ENCODE data around the gene PCDHA9. TPM values are rescaled to one million over a fixed set of nuclear protein-coding genes. Genes with fewer than 3 reads are reported as not detected.
"Not testable (repeated sequence)": the region's sequence is repeated elsewhere in the genome, so short reads cannot be mapped to it uniquely, and the experiment has no call there.

Gene PCDHA9
- total and polyA plus RNA-seq, 4 donors, result 0.49 to 0.68 TPM; not detected in 2

DNA sequence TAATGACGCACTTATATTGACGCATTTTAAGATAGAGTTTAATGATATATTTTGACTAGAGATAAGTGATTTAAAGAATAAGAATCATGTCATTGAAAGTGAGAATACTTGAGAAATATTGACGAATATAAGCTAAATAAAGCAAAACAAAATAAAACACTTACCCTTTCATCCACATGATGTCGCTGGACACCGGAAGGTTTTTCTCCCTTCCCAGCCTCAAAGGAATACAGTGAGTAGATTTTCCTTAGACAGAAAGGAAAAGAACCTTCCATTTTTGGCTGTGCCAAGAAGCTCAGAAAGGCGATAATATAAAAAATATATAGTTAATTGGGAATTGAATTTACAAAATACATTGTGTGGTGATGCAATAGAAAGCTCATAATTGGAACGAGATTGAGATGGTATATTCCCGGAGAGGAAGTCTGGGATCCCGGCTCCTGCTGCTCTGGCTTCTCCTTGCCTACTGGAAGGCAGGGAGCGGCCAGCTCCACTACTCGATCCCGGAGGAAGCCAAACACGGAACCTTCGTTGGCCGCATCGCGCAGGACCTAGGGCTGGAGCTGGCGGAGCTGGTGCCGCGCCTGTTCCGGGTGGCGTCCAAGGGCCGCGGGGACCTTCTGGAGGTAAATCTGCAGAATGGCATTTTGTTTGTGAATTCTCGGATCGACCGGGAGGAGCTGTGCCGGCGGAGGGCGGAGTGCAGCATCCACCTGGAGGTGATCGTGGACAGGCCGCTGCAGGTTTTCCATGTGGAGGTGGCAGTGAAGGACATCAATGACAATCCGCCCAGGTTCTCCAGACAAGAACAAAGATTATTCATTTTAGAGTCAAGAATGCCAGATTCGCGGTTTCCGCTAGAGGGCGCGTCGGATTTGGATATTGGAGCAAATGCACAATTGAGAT is 26.6 kb upstream of the PCDHA9 start, which contains the start of gene PCDHA5:
Gene PCDHA5, plus strand, starts transcription at position 239 of the 906 bp plus-strand sequence.
- H3K9ac ChIP-seq (ENCODE audit: insufficient read depth in 1 of 2, low read length in 2 of 2), result no peak within 1 kb of the TSS
- DNase-seq (peak in 1 of 3 donors; percentile 10), ATAC-seq (ENCODE audit: insufficient read depth, low FRiP score) (no peak)
- H3K4me1 ChIP-seq (ENCODE audit: control insufficient read depth in 5 of 5, insufficient read depth in 5 of 5, low read length in 5 of 5), result no peaks in the 10 kb centered on the region
- H3K27ac ChIP-seq (ENCODE audit: low read depth in 1 of 2, low read length in 1 of 2), result no peak within 1 kb of the TSS
- 25 to 37% methylated on average over 39 of the region's 39 CpGs for WGBS, 2 donors
- no peaks in the 10 kb centered on the region for H3K27me3 ChIP-seq (ENCODE audit: control insufficient read depth in 3 of 3, insufficient read depth in 3 of 3, low read length in 2 of 3)
- H3K9me3 ChIP-seq (ENCODE audit: control insufficient read depth in 4 of 4, insufficient read depth in 3 of 4, low read length in 3 of 4), result peaks cover 0 to 21% (median 0%) of the 10 kb centered on the region in 4 donors
- H3K36me3 ChIP-seq (ENCODE audit: control insufficient read depth in 4 of 4, insufficient read depth in 4 of 4, low read length in 4 of 4), result no peaks in the 10 kb centered on the region
- H3K4me3 ChIP-seq, result no peak within 1 kb of the TSS
- TF ChIP-seq, protein P1, sequence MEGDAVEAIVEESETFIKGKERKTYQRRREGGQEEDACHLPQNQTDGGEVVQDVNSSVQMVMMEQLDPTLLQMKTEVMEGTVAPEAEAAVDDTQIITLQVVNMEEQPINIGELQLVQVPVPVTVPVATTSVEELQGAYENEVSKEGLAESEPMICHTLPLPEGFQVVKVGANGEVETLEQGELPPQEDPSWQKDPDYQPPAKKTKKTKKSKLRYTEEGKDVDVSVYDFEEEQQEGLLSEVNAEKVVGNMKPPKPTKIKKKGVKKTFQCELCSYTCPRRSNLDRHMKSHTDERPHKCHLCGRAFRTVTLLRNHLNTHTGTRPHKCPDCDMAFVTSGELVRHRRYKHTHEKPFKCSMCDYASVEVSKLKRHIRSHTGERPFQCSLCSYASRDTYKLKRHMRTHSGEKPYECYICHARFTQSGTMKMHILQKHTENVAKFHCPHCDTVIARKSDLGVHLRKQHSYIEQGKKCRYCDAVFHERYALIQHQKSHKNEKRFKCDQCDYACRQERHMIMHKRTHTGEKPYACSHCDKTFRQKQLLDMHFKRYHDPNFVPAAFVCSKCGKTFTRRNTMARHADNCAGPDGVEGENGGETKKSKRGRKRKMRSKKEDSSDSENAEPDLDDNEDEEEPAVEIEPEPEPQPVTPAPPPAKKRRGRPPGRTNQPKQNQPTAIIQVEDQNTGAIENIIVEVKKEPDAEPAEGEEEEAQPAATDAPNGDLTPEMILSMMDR (IDR thresholded peaks at IDR 0.05; ENCODE audit: control extremely low read depth, extremely low read depth), result no peak

DNA sequence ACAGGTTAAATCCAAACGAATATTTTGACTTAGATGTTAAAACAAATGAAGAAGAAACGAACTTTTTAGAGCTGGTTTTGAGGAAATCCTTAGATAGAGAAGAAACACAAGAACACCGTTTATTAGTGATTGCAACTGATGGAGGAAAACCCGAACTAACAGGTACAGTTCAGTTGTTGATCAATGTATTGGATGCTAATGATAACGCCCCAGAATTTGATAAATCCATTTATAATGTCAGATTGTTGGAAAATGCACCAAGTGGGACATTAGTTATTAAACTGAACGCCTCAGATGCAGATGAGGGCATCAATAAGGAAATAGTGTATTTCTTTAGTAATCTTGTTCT is 25.9 kb upstream of the PCDHA9 start:
- no peak overlapping the region for H3K4me3 ChIP-seq
- H3K27me3 ChIP-seq (ENCODE audit: control insufficient read depth in 3 of 3, insufficient read depth in 3 of 3, low read length in 2 of 3), result no peaks in the 10 kb centered on the region
- 25 to 27% methylated on average over 6 of the region's 6 CpGs for WGBS, 2 donors
- H3K4me1 ChIP-seq (ENCODE audit: control insufficient read depth in 5 of 5, insufficient read depth in 5 of 5, low read length in 5 of 5), result no peaks in the 10 kb centered on the region
- TF ChIP-seq, protein P1 (IDR thresholded peaks at IDR 0.05; ENCODE audit: control extremely low read depth, extremely low read depth), result no peak
- ATAC-seq (ENCODE audit: insufficient read depth, low FRiP score), result no peak
- no peak overlapping the region for H3K27ac ChIP-seq (ENCODE audit: low read depth in 1 of 2, low read length in 1 of 2)
- H3K36me3 ChIP-seq (ENCODE audit: control insufficient read depth in 4 of 4, insufficient read depth in 4 of 4, low read length in 4 of 4), result no peaks in the 10 kb centered on the region
- no peak overlapping the region for H3K9ac ChIP-seq (ENCODE audit: insufficient read depth in 1 of 2, low read length in 2 of 2)
- DNase-seq, result no peak
- peaks cover 0 to 19% (median 0%) of the 10 kb centered on the region in 4 donors for H3K9me3 ChIP-seq (ENCODE audit: control insufficient read depth in 4 of 4, insufficient read depth in 3 of 4, low read length in 3 of 4)

DNA sequence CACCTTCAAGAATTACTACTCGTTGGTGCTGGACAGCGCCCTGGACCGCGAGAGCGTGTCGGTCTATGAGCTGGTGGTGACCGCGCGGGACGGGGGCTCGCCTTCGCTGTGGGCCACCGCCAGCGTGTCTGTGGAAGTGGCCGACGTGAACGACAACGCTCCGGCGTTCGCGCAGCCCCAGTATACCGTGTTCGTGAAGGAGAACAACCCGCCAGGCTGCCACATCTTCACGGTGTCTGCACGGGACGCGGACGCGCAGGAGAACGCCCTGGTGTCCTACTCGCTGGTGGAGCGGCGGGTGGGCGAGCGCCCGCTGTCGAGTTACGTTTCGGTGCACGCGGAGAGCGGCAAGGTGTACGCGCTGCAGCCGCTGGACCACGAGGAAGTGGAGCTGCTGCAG is 25.2 kb upstream of the PCDHA9 start:
- not testable (repeated sequence) for H3K9ac ChIP-seq (ENCODE audit: insufficient read depth in 1 of 2, low read length in 2 of 2); DNase-seq; H3K4me3 ChIP-seq; H3K36me3 ChIP-seq (ENCODE audit: control insufficient read depth in 4 of 4, insufficient read depth in 4 of 4, low read length in 4 of 4); H3K27ac ChIP-seq (ENCODE audit: low read depth in 1 of 2, low read length in 1 of 2); H3K4me1 ChIP-seq (ENCODE audit: control insufficient read depth in 5 of 5, insufficient read depth in 5 of 5, low read length in 5 of 5); ATAC-seq (ENCODE audit: insufficient read depth, low FRiP score); H3K27me3 ChIP-seq (ENCODE audit: control insufficient read depth in 3 of 3, insufficient read depth in 3 of 3, low read length in 2 of 3)
- WGBS, 2 donors, result 50 to 58% methylated on average over 48 of the region's 48 CpGs
- peaks cover 0 to 20% (median under 1%) of the 10 kb centered on the region in 4 donors for H3K9me3 ChIP-seq (ENCODE audit: control insufficient read depth in 4 of 4, insufficient read depth in 3 of 4, low read length in 3 of 4)

DNA sequence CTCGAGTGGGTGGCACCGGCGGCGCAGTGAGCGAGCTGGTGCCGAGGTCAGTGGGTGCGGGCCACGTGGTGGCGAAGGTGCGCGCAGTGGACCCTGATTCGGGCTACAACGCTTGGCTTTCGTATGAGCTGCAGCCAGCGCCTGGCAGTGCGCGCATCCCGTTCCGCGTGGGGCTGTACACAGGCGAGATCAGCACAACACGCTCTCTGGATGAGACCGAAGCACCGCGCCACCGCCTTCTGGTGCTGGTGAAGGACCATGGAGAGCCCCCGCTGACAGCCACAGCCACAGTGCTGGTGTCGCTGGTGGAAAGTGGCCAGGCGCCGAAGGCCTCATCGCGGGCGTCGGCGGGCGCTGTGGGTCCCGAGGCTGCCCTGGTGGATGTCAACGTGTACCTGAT is 24.7 kb upstream of the PCDHA9 start:
- TF ChIP-seq, protein P1 (IDR thresholded peaks at IDR 0.05; ENCODE audit: control extremely low read depth, extremely low read depth), result no peak
- Histone ChIP-seq H3K36me3 (ENCODE audit: control insufficient read depth in 4 of 4, insufficient read depth in 4 of 4, low read length in 4 of 4) (no peaks in the 10 kb centered on the region), H3K9me3 (ENCODE audit: control insufficient read depth in 4 of 4, insufficient read depth in 3 of 4, low read length in 3 of 4) (peaks cover 0 to 24% (median 3%) of the 10 kb centered on the region in 4 donors), H3K27me3 (ENCODE audit: control insufficient read depth in 3 of 3, insufficient read depth in 3 of 3, low read length in 2 of 3) (peaks cover 0 to 4% (median 0%) of the 10 kb centered on the region in 3 donors), H3K4me1 (ENCODE audit: control insufficient read depth in 5 of 5, insufficient read depth in 5 of 5, low read length in 5 of 5) (no peaks in the 10 kb centered on the region), H3K27ac (ENCODE audit: low read depth in 1 of 2, low read length in 1 of 2) (no peak overlapping the region), H3K9ac (ENCODE audit: insufficient read depth in 1 of 2, low read length in 2 of 2) (no peak overlapping the region), H3K4me3 (no peak overlapping the region)
- 55 to 62% methylated on average over 35 to 38 of the region's 38 CpGs for WGBS, 2 donors
- no peak for ATAC-seq (ENCODE audit: insufficient read depth, low FRiP score)
- DNase-seq, result no peak
